GM12878 (cell line): ENCODE data around the gene PALLD.

ENCODE experiments used
- MTA2 ChIP-seq: fragments of 450-650 bp; IDR thresholded peaks from 2 replicates; pipeline ENCODE4 v1.6.1; 2016; ENCODE audit warnings: low read depth, mild to moderate bottlenecking, moderate library complexity
- NR2C1 ChIP-seq: fragments of 450-650 bp; IDR thresholded peaks from 2 replicates; pipeline ENCODE4 v1.6.1; 2017; ENCODE audit warnings: antibody characterized with exemption, mild to moderate bottlenecking, moderate library complexity
- NR2F1 ChIP-seq: fragments of 450-650 bp; conservative IDR thresholded peaks from 2 replicates; pipeline ENCODE4 v1.6.1; 2017; ENCODE audit warnings: mild to moderate bottlenecking
- POLR2A ChIP-seq: IDR thresholded peaks from 2 replicates; pipeline ENCODE4 v1.6.1; 2011; ENCODE audit warnings: low read depth, mild to moderate bottlenecking, low read length
- POLR2AphosphoS5 ChIP-seq: IDR thresholded peaks from 2 replicates; pipeline ENCODE4 v1.6.1; 2011; ENCODE audit warnings: mild to moderate bottlenecking, low read length, inconsistent platforms
- RAD21 ChIP-seq: IDR thresholded peaks from 2 replicates; pipeline ENCODE4 v1.6.1; 2011; ENCODE audit warnings: mild to moderate bottlenecking, low read depth, low read length, moderate library complexity; ENCODE audit not compliant: insufficient read depth
- RFX5 ChIP-seq: IDR thresholded peaks from 2 replicates; pipeline ENCODE4 v1.6.1; 2011; ENCODE audit warnings: low read depth, low read length, improper control_type of control experiment
- TAF1 ChIP-seq: IDR thresholded peaks from 2 replicates; pipeline ENCODE4 v1.6.1; 2011; ENCODE audit warnings: mild to moderate bottlenecking, low read depth, low read length, borderline replicate concordance
- TCF12 ChIP-seq: IDR thresholded peaks from 2 replicates; pipeline ENCODE4 v1.6.1; 2011; ENCODE audit warnings: low read depth, mild to moderate bottlenecking, low read length
- TCF7 ChIP-seq: IDR thresholded peaks from 2 replicates; pipeline ENCODE4 v1.6.1; 2014; ENCODE audit warnings: antibody characterized with exemption, borderline replicate concordance
- ZNF274 ChIP-seq: IDR thresholded peaks from one replicate; pipeline ENCODE4 v1.8.0; 2011; ENCODE audit not compliant: insufficient read length, insufficient read depth
- TF ChIP-seq, protein P1 (sequence below), 3 experiments: IDR thresholded peaks in 2 of 3; conservative IDR thresholded peaks in 1 of 3; 2 replicates each; pipeline ENCODE4 v1.5.1; 2011; ENCODE audit warnings: low read depth in 3 of 3, low read length in 3 of 3, mild to moderate bottlenecking in 3 of 3, control low read depth in 2 of 3, moderate library complexity in 2 of 3, inconsistent platforms in 1 of 3, mixed read lengths in 1 of 3; ENCODE audit not compliant: control insufficient read depth in 2 of 3, insufficient read depth in 1 of 3; ENCODE audit errors: extremely low read depth in 1 of 3

DNA sequence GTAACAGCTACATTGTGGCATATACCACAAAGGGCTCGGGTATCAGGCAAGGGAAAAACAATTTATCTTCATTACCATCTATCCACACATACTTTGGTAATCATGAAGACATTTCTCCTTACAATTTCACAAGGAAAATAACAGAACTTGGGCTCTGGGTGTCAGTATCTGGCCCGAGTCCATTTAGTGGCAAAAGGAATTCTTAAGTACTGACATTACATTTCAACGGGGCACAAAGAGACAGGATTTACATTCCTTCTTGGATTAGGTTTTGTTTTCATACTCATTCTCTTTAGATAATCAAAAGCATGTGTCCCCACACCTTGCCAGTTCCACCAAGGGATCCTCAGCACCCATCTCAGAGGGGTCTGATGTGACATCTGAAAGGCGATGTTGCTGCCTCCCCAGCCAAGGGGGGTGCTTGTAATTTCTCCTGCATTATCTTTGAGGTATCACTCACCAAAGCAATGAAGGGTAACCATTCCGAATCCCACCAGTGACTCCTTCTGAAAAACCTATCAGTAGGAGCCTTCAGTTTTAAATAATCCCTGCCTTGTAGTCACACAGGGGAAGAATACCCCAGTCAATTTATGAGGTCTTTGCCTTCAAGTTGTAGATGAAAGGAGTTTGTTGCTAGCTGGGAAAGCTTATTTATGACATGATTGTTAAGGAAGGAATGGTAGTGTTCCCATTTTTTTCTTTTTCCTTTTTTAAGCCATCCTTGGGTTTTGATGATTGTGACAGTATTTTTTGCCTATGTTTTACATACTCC is 118.6 kb downstream of the PALLD start:
- TF ChIP-seq NR2F1 (no peak), TAF1 (no peak), POLR2AphosphoS5 (no peak), RFX5 (no peak), NR2C1 (no peak), POLR2A (no peak), TCF12 (no peak), TCF7 (no peak), RAD21 (no peak), ZNF274 (no peak), MTA2 (no peak)
- TF ChIP-seq, protein P1, sequence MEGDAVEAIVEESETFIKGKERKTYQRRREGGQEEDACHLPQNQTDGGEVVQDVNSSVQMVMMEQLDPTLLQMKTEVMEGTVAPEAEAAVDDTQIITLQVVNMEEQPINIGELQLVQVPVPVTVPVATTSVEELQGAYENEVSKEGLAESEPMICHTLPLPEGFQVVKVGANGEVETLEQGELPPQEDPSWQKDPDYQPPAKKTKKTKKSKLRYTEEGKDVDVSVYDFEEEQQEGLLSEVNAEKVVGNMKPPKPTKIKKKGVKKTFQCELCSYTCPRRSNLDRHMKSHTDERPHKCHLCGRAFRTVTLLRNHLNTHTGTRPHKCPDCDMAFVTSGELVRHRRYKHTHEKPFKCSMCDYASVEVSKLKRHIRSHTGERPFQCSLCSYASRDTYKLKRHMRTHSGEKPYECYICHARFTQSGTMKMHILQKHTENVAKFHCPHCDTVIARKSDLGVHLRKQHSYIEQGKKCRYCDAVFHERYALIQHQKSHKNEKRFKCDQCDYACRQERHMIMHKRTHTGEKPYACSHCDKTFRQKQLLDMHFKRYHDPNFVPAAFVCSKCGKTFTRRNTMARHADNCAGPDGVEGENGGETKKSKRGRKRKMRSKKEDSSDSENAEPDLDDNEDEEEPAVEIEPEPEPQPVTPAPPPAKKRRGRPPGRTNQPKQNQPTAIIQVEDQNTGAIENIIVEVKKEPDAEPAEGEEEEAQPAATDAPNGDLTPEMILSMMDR (IDR thresholded peaks at IDR 0.05 in 2 of 3, conservative IDR thresholded peaks at IDR 0.05 in 1 of 3; ENCODE audit: control insufficient read depth in 2 of 3, extremely low read depth in 1 of 3, insufficient read depth in 1 of 3, low read depth in 3 of 3, low read length in 3 of 3), result no peak
